ENCODE results near the gene CDIPT. TPM values are rescaled to one million over a fixed set of nuclear protein-coding genes. Genes with fewer than 3 reads are reported as not detected.

The CDIPT gene
- total and polyA plus RNA-seq, 2 of the 13 experiments (the other 11 are each of a cell fraction or from before 2014, with no cell fraction given): 54.9 to 97.5 TPM

- TF ChIP-seq TIGD3 (CRISPR knock-in tag; IDR thresholded peaks at IDR 0.05; ENCODE audit: borderline replicate concordance) (no peak), ZFP1 (CRISPR knock-in tag; IDR thresholded peaks at IDR 0.05) (no peak), ZNF788 (CRISPR knock-in tag; IDR thresholded peaks at IDR 0.05; ENCODE audit: borderline replicate concordance) (no peak), HMG20A (CRISPR knock-in tag; IDR thresholded peaks at IDR 0.05; ENCODE audit: borderline replicate concordance) (no peak), ATRX (CRISPR knock-in tag; IDR thresholded peaks at IDR 0.05; ENCODE audit: borderline replicate concordance) (no peak), MTF2 (CRISPR knock-in tag; IDR thresholded peaks at IDR 0.05; ENCODE audit: borderline replicate concordance) (no peak), CCDC6 (CRISPR knock-in tag; IDR thresholded peaks at IDR 0.05) (peak; percentile 71; the same call in 1 of the 2 replicates), ZNF660 (CRISPR knock-in tag; IDR thresholded peaks at IDR 0.05; ENCODE audit: borderline replicate concordance, low read depth) (no peak), ZNF354B (CRISPR knock-in tag; IDR thresholded peaks at IDR 0.05) (0 out of 2 replicates have a peak, but pooled peaks have one; percentile 51), ZNF180 (CRISPR knock-in tag; IDR thresholded peaks at IDR 0.05; ENCODE audit: borderline replicate concordance, low read depth) (no peak), PLRG1 (conservative IDR thresholded peaks at IDR 0.05) (no peak), ZNF614 (CRISPR knock-in tag; IDR thresholded peaks at IDR 0.05; ENCODE audit: borderline replicate concordance) (no peak), FOXK2 (IDR thresholded peaks at IDR 0.05) (no peak; the same call in 1 of the 2 replicates), ZNF543 (CRISPR knock-in tag; IDR thresholded peaks at IDR 0.05) (peak; percentile 87), STAT5B (CRISPR knock-in tag; IDR thresholded peaks at IDR 0.05) (no peak; the same call in 1 of the 2 replicates), U2AF1 (optimal IDR thresholded peaks at IDR 0.05; ENCODE audit: low read depth, low read length) (no peak), ZNF362 (CRISPR knock-in tag; IDR thresholded peaks at IDR 0.05; ENCODE audit: borderline replicate concordance) (no peak; the same call in 1 of the 2 replicates), ELF1 (CRISPR knock-in tag; IDR thresholded peaks at IDR 0.05) (peak; percentile 68; the same call in 1 of the 2 replicates), ZNF770 (CRISPR knock-in tag; IDR thresholded peaks at IDR 0.05) (no peak), BCL6 (CRISPR knock-in tag; IDR thresholded peaks at IDR 0.05) (no peak), KDM4B (CRISPR knock-in tag; IDR thresholded peaks at IDR 0.05) (peak; percentile 62; the same call in 1 of the 2 replicates), CBFB (CRISPR knock-in tag; IDR thresholded peaks at IDR 0.05) (0 out of 2 replicates have a peak, but pooled peaks have one; percentile 39), ZMYM2 (CRISPR knock-in tag; IDR thresholded peaks at IDR 0.05) (no peak), U2AF2 (IDR thresholded peaks at IDR 0.05; ENCODE audit: low read depth, low read length) (no peak), ZIK1 (CRISPR knock-in tag; IDR thresholded peaks at IDR 0.05; ENCODE audit: borderline replicate concordance, low read depth) (peak; percentile 99), HIVEP1 (CRISPR knock-in tag; IDR thresholded peaks at IDR 0.05) (peak; percentile 27; the same call in 1 of the 2 replicates), ASH2L (IDR thresholded peaks at IDR 0.05; ENCODE audit: insufficient read length, low read depth, low read length) (no peak)
Measured at GRCh38 chr16:29900102-29900887, 37.3 kb upstream of the CDIPT start, which contains the start of gene ASPHD1 (continued).
